A549 (cell line): ENCODE results near the gene KRT3.

Experiments
- BHLHE40 ChIP-seq: IDR thresholded peaks from 2 replicates; pipeline ENCODE4 v1.6.1; 2012; ENCODE audit warnings: low read depth, low read length, inconsistent platforms
- CEBPB ChIP-seq, 2 experiments: fragments of >200 bp in 1 of 2; sonication (Bioruptor Twin) in 1 of 2; formaldehyde crosslinking in 1 of 2; IDR thresholded peaks; 2 replicates each; pipeline ENCODE4 v1.6.1; 2012 to 2016
- CHD2 ChIP-seq: fragments of 150-350 bp; IDR thresholded peaks from 2 replicates; pipeline ENCODE4 v1.6.1; 2014; ENCODE audit warnings: low read length; ENCODE audit not compliant: partially characterized antibody
- EHMT2 ChIP-seq: fragments of 200-600 bp; sonication (generic); IDR thresholded peaks from 2 replicates; pipeline ENCODE4 v1.6.1; 2016; ENCODE audit warnings: antibody characterized with exemption, low read depth, mild to moderate bottlenecking, moderate library complexity
- ESRRA ChIP-seq: fragments of 150-350 bp; IDR thresholded peaks from 2 replicates; pipeline ENCODE4 v1.6.1; 2014; ENCODE audit warnings: mild to moderate bottlenecking, low read length, borderline replicate concordance
- FOSL2 ChIP-seq, 2 experiments: fragments of 450-650 bp in 1 of 2; fragments of >200 bp in 1 of 2; sonication (Bioruptor Twin) in 1 of 2; formaldehyde crosslinking; IDR thresholded peaks; 2 replicates each; pipeline versions ENCODE4 v1.5.0 to v1.6.1; 2016 to 2020; ENCODE audit warnings: mild to moderate bottlenecking in 1 of 2, moderate library complexity in 1 of 2
- JUN ChIP-seq, 2 experiments: fragments of >200 bp; sonication (Bioruptor Twin); formaldehyde crosslinking; IDR thresholded peaks; 2 replicates in 1 of 2; 3 replicates in 1 of 2; pipeline ENCODE4 v1.6.1; 2016 to 2017
- MYC ChIP-seq: IDR thresholded peaks from 2 replicates; pipeline ENCODE4 v1.6.1; 2012; ENCODE audit warnings: mild to moderate bottlenecking, inconsistent platforms, low read length, improper control_type of control experiment, borderline replicate concordance
- NFE2L2 ChIP-seq: fragments of 150-350 bp; conservative IDR thresholded peaks from 2 replicates; pipeline ENCODE4 v1.6.1; 2014; ENCODE audit warnings: low read length
- TF ChIP-seq, protein P1 (sequence below): fragments of >200 bp; sonication (Bioruptor Twin); formaldehyde crosslinking; IDR thresholded peaks from 3 replicates; pipeline ENCODE4 v1.5.1; 2016
- TF ChIP-seq, protein P2 (sequence below): IDR thresholded peaks from 2 replicates; pipeline ENCODE4 v1.6.1; 2012

DNA sequence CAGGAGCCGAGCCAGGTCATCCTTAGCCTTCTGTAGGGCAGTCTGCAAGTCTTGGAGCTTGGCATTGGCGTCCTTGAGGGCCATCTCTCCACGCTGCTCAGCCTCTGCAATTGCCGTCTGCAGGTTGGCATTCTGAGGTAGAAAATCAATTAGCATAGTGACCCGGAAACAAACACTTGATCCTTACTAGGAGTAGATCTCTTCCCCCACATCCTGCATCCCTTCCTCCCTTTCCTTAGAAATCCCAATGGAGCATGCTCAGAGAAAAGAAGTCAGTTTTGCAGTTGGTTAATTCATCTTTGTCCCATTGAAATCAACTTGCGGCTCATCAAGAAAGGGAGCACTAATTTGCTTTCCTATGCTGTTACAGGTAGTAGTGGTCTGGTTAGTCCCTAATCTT lies 24.8 kb downstream of the KRT3 start:
- TF ChIP-seq CEBPB (IDR thresholded peaks at IDR 0.05) (no peak), BHLHE40 (no peak), MYC (no peak), EHMT2 (no peak), JUN (IDR thresholded peaks at IDR 0.05) (no peak), CHD2 (no peak), FOSL2 (IDR thresholded peaks at IDR 0.05) (no peak), FOSL2 (CRISPR knock-in tag; IDR thresholded peaks at IDR 0.05) (no peak), ESRRA (no peak), NFE2L2 (no peak)
- TF ChIP-seq, protein P1, sequence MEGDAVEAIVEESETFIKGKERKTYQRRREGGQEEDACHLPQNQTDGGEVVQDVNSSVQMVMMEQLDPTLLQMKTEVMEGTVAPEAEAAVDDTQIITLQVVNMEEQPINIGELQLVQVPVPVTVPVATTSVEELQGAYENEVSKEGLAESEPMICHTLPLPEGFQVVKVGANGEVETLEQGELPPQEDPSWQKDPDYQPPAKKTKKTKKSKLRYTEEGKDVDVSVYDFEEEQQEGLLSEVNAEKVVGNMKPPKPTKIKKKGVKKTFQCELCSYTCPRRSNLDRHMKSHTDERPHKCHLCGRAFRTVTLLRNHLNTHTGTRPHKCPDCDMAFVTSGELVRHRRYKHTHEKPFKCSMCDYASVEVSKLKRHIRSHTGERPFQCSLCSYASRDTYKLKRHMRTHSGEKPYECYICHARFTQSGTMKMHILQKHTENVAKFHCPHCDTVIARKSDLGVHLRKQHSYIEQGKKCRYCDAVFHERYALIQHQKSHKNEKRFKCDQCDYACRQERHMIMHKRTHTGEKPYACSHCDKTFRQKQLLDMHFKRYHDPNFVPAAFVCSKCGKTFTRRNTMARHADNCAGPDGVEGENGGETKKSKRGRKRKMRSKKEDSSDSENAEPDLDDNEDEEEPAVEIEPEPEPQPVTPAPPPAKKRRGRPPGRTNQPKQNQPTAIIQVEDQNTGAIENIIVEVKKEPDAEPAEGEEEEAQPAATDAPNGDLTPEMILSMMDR: no peak
- TF ChIP-seq, protein P2, sequence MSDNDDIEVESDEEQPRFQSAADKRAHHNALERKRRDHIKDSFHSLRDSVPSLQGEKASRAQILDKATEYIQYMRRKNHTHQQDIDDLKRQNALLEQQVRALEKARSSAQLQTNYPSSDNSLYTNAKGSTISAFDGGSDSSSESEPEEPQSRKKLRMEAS: no peak
